A549 (cell line): Measurements from ENCODE around the gene OTX1. TPM values are rescaled to one million over a fixed set of nuclear protein-coding genes. Genes with fewer than 3 reads are reported as not detected.

ENCODE experiments used
- ATAC-seq, 2 experiments: fragments of 200-7000 bp in 1 of 2; fragments of >200 bp in 1 of 2; cut with Nextera tagmentation in 1 of 2; cut with Tn5 transposase in 1 of 2; 3 replicates each; pipeline versions ENCODE4 v1.8.0 to v1.9.1; 2018 to 2020; ENCODE audit warnings: mild to moderate bottlenecking in 1 of 2, moderate library complexity in 1 of 2
- CTCF ChIA-PET: fragments of 300-600 bp; sonication (Branson Sonifier 250); formaldehyde crosslinking; extraction: SDS; loops from one replicate; lab custom pipeline; 2021; ENCODE audit warnings: antibody characterized with exemption, inconsistent platforms; lab: Yijun Ruan, JAX
- POLR2A ChIA-PET: fragments of 350-600 bp; formaldehyde crosslinking; extraction: SDS; loops from one replicate; lab custom pipeline; 2021; ENCODE audit warnings: antibody characterized with exemption, inconsistent platforms; lab: Yijun Ruan, JAX
- DNase-seq, 2 experiments: peaks; one replicate each; pipeline versions ENCODE4 v3.0.0 to v3.0.0-alpha.2; 2011 to 2016; ENCODE audit warnings: low read depth in 1 of 2, low spot score in 1 of 2
- FAIRE-seq: peaks from 2 replicates; lab custom pipeline; 2011; peaks lifted over from hg19 to GRCh38; lab: Jason Lieb, UNC
- H3K27ac ChIP-seq, 2 experiments: fragments of >200 bp; sonication (Bioruptor Twin); formaldehyde crosslinking; 3 replicates each; pipeline ENCODE4 v1.5.1; 2016 to 2017
- H3K4me1 ChIP-seq: fragments of >200 bp; sonication (Bioruptor Twin); formaldehyde crosslinking; 3 replicates; pipeline ENCODE4 v1.6.1; 2016
- H3K4me2 ChIP-seq: fragments of >200 bp; sonication (Bioruptor Twin); formaldehyde crosslinking; 3 replicates; pipeline ENCODE4 v1.6.1; 2016
- H3K4me3 ChIP-seq: fragments of >200 bp; sonication (Bioruptor Twin); formaldehyde crosslinking; 3 replicates; pipeline ENCODE4 v1.5.1; 2016
- H3K9me3 ChIP-seq: fragments of >200 bp; sonication (Bioruptor Twin); formaldehyde crosslinking; 3 replicates; pipeline ENCODE4 v1.6.1; 2016
- CBX2 ChIP-seq: fragments of 200-600 bp; sonication (generic); IDR thresholded peaks from 2 replicates; pipeline ENCODE4 v1.6.1; 2016; ENCODE audit warnings: low read depth, mild to moderate bottlenecking, borderline replicate concordance
- EHMT2 ChIP-seq: fragments of 200-600 bp; sonication (generic); IDR thresholded peaks from 2 replicates; pipeline ENCODE4 v1.6.1; 2016; ENCODE audit warnings: antibody characterized with exemption, low read depth, mild to moderate bottlenecking, moderate library complexity
- HDAC2 ChIP-seq: fragments of 200-600 bp; sonication (generic); IDR thresholded peaks from 2 replicates; pipeline ENCODE4 v1.6.1; 2016
- HEYL ChIP-seq: fragments of 250-450 bp; sonication (Bioruptor Pico); IDR thresholded peaks from 2 replicates; pipeline ENCODE4 v1.8.0; 2021; ENCODE audit warnings: mild to moderate bottlenecking, moderate library complexity
- HOXB13 ChIP-seq: fragments of 250-450 bp; sonication (Bioruptor Pico); IDR thresholded peaks from 2 replicates; pipeline ENCODE4 v1.5.0; 2020; ENCODE audit warnings: low read depth, mild to moderate bottlenecking, moderate library complexity
- HOXB5 ChIP-seq: fragments of 250-450 bp; sonication (Bioruptor Pico); IDR thresholded peaks from 2 replicates; pipeline ENCODE4 v1.5.0; 2020; ENCODE audit warnings: mild to moderate bottlenecking, moderate library complexity
- JUN ChIP-seq, 2 experiments: fragments of >200 bp; sonication (Bioruptor Twin); formaldehyde crosslinking; IDR thresholded peaks; 2 replicates in 1 of 2; 3 replicates in 1 of 2; pipeline ENCODE4 v1.6.1; 2016 to 2017
- KDM1A ChIP-seq: fragments of 200-600 bp; sonication (generic); IDR thresholded peaks from 2 replicates; pipeline ENCODE4 v1.6.1; 2016; ENCODE audit warnings: low read depth, mild to moderate bottlenecking
- MAFK ChIP-seq: fragments of 450-650 bp; IDR thresholded peaks from 2 replicates; pipeline ENCODE4 v1.6.1; 2014; ENCODE audit not compliant: partially characterized antibody
- MYC ChIP-seq: IDR thresholded peaks from 2 replicates; pipeline ENCODE4 v1.6.1; 2012; ENCODE audit warnings: mild to moderate bottlenecking, inconsistent platforms, low read length, improper control_type of control experiment, borderline replicate concordance
- NFE2L2 ChIP-seq: fragments of 150-350 bp; conservative IDR thresholded peaks from 2 replicates; pipeline ENCODE4 v1.6.1; 2014; ENCODE audit warnings: low read length
- NPAS2 ChIP-seq: fragments of 250-450 bp; sonication (Bioruptor Pico); IDR thresholded peaks from 2 replicates; pipeline ENCODE4 v1.8.0; 2022; ENCODE audit warnings: mild to moderate bottlenecking, moderate library complexity, borderline replicate concordance
- NR3C1 ChIP-seq: fragments of >200 bp; sonication (Bioruptor Twin); formaldehyde crosslinking; IDR thresholded peaks from 3 replicates; pipeline ENCODE4 v1.6.1; 2017
- POLR2AphosphoS2 ChIP-seq: conservative IDR thresholded peaks from 2 replicates; pipeline ENCODE4 v1.6.1; 2012; ENCODE audit warnings: low read length, improper control_type of control experiment, inconsistent platforms
- RARB ChIP-seq: fragments of 250-450 bp; sonication (Bioruptor Pico); IDR thresholded peaks from 2 replicates; pipeline ENCODE4 v1.8.0; 2021; ENCODE audit warnings: mild to moderate bottlenecking, moderate library complexity
- RNF2 ChIP-seq: fragments of 200-600 bp; sonication (generic); IDR thresholded peaks from 2 replicates; pipeline ENCODE4 v1.6.1; 2016; ENCODE audit warnings: low read depth, mild to moderate bottlenecking, antibody characterized with exemption, moderate library complexity, borderline replicate concordance
- SREBF2 ChIP-seq: fragments of 450-650 bp; IDR thresholded peaks from 2 replicates; pipeline ENCODE4 v1.6.1; 2014; ENCODE audit warnings: mild to moderate bottlenecking, moderate library complexity
- TFCP2L1 ChIP-seq: fragments of 250-450 bp; sonication (Bioruptor Pico); IDR thresholded peaks from 2 replicates; pipeline ENCODE4 v1.5.0; 2021; ENCODE audit warnings: mild to moderate bottlenecking
- ZFP36 ChIP-seq: fragments of 450-650 bp; IDR thresholded peaks from 2 replicates; pipeline ENCODE4 v1.6.1; 2014; ENCODE audit warnings: borderline replicate concordance; ENCODE audit not compliant: partially characterized antibody
- ZNF302 ChIP-seq: fragments of 250-450 bp; sonication (Bioruptor Pico); IDR thresholded peaks from 2 replicates; pipeline ENCODE4 v1.9.0; 2021; ENCODE audit warnings: inconsistent platforms, mild to moderate bottlenecking, moderate library complexity
- ZSCAN20 ChIP-seq: fragments of 250-450 bp; sonication (Bioruptor Pico); IDR thresholded peaks from 2 replicates; pipeline ENCODE4 v1.8.0; 2022; ENCODE audit warnings: mild to moderate bottlenecking, moderate library complexity
- WGBS: methylation state at CpG from one replicate; pipeline ENCODE4 v1.1.6; 2017; ENCODE audit errors: missing lambda C conversion rate; 5-methylcytosine and 5-hydroxymethylcytosine counted together
- polyA plus RNA-seq, 4 experiments: library from polyadenylated mRNA; depleted of rRNA in 3 of 4; stranded (reverse); fragments of >200 nt; fragmentation: RNase III in 1 of 4; extraction: RNeasy Plus Mini Kit Qiagen cat#74134 plus additional on column Dnase treatment in 1 of 4; gene quantifications; 2 replicates in 3 of 4; 3 replicates in 1 of 4; pipeline ENCODE4 v1.2.3, GENCODE V29; 2011 to 2017
- TF ChIP-seq, protein P1 (sequence below): fragments of >200 bp; sonication (Bioruptor Twin); formaldehyde crosslinking; IDR thresholded peaks from 3 replicates; pipeline ENCODE4 v1.5.1; 2016
- TF ChIP-seq, protein P2 (sequence below): IDR thresholded peaks from 2 replicates; pipeline ENCODE4 v1.6.1; 2012; ENCODE audit warnings: low read depth, borderline replicate concordance
- TF ChIP-seq, protein P3 (sequence below): fragments of >200 bp; sonication (Bioruptor Twin); formaldehyde crosslinking; IDR thresholded peaks from 3 replicates; pipeline ENCODE4 v1.6.1; 2016
- TF ChIP-seq, protein P4 (sequence below): IDR thresholded peaks from 2 replicates; pipeline ENCODE4 v1.6.1; 2012
- TF ChIP-seq, protein P5 (sequence below): fragments of 250-450 bp; sonication (Bioruptor Pico); IDR thresholded peaks from 2 replicates; pipeline ENCODE4 v1.5.0; 2020; ENCODE audit warnings: low read depth, mild to moderate bottlenecking, moderate library complexity
- TF ChIP-seq, protein P6 (sequence below): fragments of 450-650 bp; IDR thresholded peaks from 2 replicates; pipeline ENCODE4 v1.6.1; 2014; ENCODE audit warnings: antibody characterized with exemption
- TF ChIP-seq, protein P7 (sequence below): fragments of >200 bp; sonication (Bioruptor Twin); formaldehyde crosslinking; IDR thresholded peaks from 2 replicates; pipeline ENCODE4 v1.6.1; 2016

Gene OTX1
- polyA plus RNA-seq, 2 of the 4 experiments (the other 2 are of a cell fraction): 0.26 to 2.5 TPM

DNA sequence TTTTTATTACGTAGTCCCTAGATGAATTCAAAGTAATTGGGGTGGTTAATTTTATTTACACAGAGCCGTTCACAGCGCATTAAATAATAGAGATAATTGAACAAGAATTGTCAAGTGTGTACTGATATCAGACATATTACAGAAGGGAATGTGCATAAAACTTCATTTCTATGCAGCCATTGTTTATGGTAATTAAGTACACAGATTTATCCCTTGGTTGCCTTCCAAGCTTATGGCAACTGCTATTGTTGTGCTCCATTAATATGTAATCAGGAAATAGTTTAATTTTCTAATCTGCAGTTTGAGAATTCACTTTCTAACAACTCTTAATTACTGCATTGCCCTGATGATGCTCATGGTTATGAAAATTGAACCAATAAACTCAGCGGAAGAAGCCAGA is 47.3 kb upstream of the OTX1 start:
- FAIRE-seq (no peak), DNase-seq (no peak), ATAC-seq (no peak)
- 92% methylated on average over 4 of the region's 4 CpGs for WGBS
- TF ChIP-seq NR3C1 (no peak), MYC (no peak), NPAS2 (CRISPR knock-in tag) (no peak), JUN (IDR thresholded peaks at IDR 0.05) (no peak), ZFP36 (no peak), POLR2AphosphoS2 (no peak), CBX2 (no peak), NFE2L2 (no peak), HOXB5 (CRISPR knock-in tag) (no peak), KDM1A (no peak), ZNF302 (CRISPR knock-in tag) (no peak), ZSCAN20 (CRISPR knock-in tag) (no peak)
- TF ChIP-seq, protein P1, sequence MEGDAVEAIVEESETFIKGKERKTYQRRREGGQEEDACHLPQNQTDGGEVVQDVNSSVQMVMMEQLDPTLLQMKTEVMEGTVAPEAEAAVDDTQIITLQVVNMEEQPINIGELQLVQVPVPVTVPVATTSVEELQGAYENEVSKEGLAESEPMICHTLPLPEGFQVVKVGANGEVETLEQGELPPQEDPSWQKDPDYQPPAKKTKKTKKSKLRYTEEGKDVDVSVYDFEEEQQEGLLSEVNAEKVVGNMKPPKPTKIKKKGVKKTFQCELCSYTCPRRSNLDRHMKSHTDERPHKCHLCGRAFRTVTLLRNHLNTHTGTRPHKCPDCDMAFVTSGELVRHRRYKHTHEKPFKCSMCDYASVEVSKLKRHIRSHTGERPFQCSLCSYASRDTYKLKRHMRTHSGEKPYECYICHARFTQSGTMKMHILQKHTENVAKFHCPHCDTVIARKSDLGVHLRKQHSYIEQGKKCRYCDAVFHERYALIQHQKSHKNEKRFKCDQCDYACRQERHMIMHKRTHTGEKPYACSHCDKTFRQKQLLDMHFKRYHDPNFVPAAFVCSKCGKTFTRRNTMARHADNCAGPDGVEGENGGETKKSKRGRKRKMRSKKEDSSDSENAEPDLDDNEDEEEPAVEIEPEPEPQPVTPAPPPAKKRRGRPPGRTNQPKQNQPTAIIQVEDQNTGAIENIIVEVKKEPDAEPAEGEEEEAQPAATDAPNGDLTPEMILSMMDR: no peak
- TF ChIP-seq, protein P2, sequence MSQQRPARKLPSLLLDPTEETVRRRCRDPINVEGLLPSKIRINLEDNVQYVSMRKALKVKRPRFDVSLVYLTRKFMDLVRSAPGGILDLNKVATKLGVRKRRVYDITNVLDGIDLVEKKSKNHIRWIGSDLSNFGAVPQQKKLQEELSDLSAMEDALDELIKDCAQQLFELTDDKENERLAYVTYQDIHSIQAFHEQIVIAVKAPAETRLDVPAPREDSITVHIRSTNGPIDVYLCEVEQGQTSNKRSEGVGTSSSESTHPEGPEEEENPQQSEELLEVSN: no peak
- TF ChIP-seq, protein P3, sequence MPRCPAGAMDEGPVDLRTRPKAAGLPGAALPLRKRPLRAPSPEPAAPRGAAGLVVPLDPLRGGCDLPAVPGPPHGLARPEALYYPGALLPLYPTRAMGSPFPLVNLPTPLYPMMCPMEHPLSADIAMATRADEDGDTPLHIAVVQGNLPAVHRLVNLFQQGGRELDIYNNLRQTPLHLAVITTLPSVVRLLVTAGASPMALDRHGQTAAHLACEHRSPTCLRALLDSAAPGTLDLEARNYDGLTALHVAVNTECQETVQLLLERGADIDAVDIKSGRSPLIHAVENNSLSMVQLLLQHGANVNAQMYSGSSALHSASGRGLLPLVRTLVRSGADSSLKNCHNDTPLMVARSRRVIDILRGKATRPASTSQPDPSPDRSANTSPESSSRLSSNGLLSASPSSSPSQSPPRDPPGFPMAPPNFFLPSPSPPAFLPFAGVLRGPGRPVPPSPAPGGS: no peak
- TF ChIP-seq, protein P4, sequence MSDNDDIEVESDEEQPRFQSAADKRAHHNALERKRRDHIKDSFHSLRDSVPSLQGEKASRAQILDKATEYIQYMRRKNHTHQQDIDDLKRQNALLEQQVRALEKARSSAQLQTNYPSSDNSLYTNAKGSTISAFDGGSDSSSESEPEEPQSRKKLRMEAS: no peak
- Histone ChIP-seq H3K27ac (no peak overlapping the region), H3K4me1 (peaks cover 11% of the 10 kb centered on the region; the same call in 2 of the 3 replicates), H3K4me2 (no peak overlapping the region), H3K4me3 (no peak overlapping the region), H3K9me3 (no peaks in the 10 kb centered on the region)
- CTCF ChIA-PET: interaction anchor here (1.4 to 2.8 kb wide), 3 partner anchors 10 to 21 kb away, joined by 3 to 6 read pairs (median 4); no protein-coding TSS in a partner anchor
- POLR2A ChIA-PET: no interaction called here

DNA sequence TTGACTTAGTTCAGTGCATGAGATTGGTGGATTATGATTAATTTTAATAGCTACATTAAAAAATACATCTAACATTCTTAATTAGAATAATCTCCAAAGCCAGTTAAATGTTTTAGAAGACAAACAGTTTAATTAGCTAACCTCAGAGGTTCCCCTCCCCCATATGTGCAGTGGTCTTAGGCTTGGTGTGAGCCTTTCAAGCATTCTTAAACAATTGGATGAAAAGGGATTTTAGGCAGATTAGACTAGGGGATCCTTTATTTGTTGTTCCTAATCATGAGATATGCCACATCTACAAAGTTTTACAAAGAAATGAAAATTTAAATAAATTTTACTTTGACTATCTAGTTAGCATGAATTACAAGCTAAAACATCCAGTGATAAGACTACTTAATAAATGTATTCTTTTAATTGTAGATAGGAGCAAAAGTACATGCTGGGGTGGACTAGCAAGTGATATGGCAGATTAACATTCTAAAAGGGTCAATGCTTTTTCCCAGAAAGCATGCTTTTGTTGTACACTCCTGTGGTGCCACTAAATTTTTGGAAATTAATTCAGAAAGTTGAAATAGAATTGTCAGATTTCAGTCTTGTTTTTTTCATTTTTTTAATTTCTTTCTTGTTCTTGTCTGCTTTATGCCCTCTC is 42.7 kb upstream of the OTX1 start:
- H3K9me3 ChIP-seq: no peaks in the 10 kb centered on the region
- ATAC-seq (no peak), FAIRE-seq (no peak), DNase-seq (no peak)
- ChIA-PET CTCF (interaction anchor here (1.3 kb wide), 1 partner anchor 10 kb away, joined by 3 read pairs; no protein-coding TSS in a partner anchor), POLR2A (no interaction called here)
- no peak overlapping the region for H3K4me2 ChIP-seq
- no peak overlapping the region for H3K27ac ChIP-seq
- TF ChIP-seq ZFP36 (no peak), NR3C1 (no peak), RNF2 (no peak), MAFK (no peak), TFCP2L1 (CRISPR knock-in tag) (no peak), NPAS2 (CRISPR knock-in tag) (no peak), KDM1A (no peak), EHMT2 (no peak), ZNF302 (CRISPR knock-in tag) (no peak), NFE2L2 (no peak), HOXB13 (CRISPR knock-in tag) (no peak), RARB (CRISPR knock-in tag) (no peak), HEYL (CRISPR knock-in tag) (no peak), HOXB5 (CRISPR knock-in tag) (no peak), SREBF2 (no peak), HDAC2 (no peak)
- TF ChIP-seq, protein P5, sequence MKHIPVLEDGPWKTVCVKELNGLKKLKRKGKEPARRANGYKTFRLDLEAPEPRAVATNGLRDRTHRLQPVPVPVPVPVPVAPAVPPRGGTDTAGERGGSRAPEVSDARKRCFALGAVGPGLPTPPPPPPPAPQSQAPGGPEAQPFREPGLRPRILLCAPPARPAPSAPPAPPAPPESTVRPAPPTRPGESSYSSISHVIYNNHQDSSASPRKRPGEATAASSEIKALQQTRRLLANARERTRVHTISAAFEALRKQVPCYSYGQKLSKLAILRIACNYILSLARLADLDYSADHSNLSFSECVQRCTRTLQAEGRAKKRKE (CRISPR knock-in tag): no peak
- TF ChIP-seq, protein P6, sequence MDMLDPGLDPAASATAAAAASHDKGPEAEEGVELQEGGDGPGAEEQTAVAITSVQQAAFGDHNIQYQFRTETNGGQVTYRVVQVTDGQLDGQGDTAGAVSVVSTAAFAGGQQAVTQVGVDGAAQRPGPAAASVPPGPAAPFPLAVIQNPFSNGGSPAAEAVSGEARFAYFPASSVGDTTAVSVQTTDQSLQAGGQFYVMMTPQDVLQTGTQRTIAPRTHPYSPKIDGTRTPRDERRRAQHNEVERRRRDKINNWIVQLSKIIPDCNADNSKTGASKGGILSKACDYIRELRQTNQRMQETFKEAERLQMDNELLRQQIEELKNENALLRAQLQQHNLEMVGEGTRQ: no peak
- TF ChIP-seq, protein P7, sequence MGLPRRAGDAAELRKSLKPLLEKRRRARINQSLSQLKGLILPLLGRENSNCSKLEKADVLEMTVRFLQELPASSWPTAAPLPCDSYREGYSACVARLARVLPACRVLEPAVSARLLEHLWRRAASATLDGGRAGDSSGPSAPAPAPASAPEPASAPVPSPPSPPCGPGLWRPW: no peak
- TF ChIP-seq, protein P3: no peak
- H3K4me3 ChIP-seq: no peak overlapping the region
- H3K4me1 ChIP-seq: peaks cover 8% of the 10 kb centered on the region; the same call in 1 of the 3 replicates
